ENCODE results near the gene AURKA.

The AURKA gene

GRCh38 chr20:56392132-56392880 is at the start of gene AURKA, which contains the start of gene CSTF1:
TSS of gene AURKA (minus strand) at chr20:56392215. CDS start at chr20:56388197, 4,018 bp downstream.
TSS of gene CSTF1 (plus strand) at chr20:56392645. CDS start at chr20:56395553, 2,908 bp downstream.
- DNase-seq, result peak; percentile 99

- DNase-seq, result peak; percentile 60
Measured at GRCh38 chr20:56440346-56441007, 48.5 kb upstream of the AURKA start.

- peak; percentile 37 for DNase-seq
Measured at GRCh38 chr20:56439771-56440291, 47.8 kb upstream of the AURKA start.

- no peak for DNase-seq
Measured at GRCh38 chr20:56438284-56438683, 46.3 kb upstream of the AURKA start.

GRCh38 chr20:56437196-56437960 is 45.4 kb upstream of the AURKA start:
- DNase-seq, result no peak

GRCh38 chr20:56433880-56434255 is 41.9 kb upstream of the AURKA start:
- no peak for DNase-seq

- no peak for DNase-seq
Measured at GRCh38 chr20:56433221-56433879, 41.3 kb upstream of the AURKA start.

- DNase-seq, result no peak
Measured at GRCh38 chr20:56431471-56431870, 39.5 kb upstream of the AURKA start.

GRCh38 chr20:56430957-56431356 is 38.9 kb upstream of the AURKA start:
- DNase-seq, result no peak

- DNase-seq, result no peak
Measured at GRCh38 chr20:56430461-56430860, 38.4 kb upstream of the AURKA start.

GRCh38 chr20:56429941-56430340 is 37.9 kb upstream of the AURKA start:
- DNase-seq, result no peak

- peak; percentile 33 for DNase-seq
Measured at GRCh38 chr20:56429502-56429901, 37.5 kb upstream of the AURKA start.

GRCh38 chr20:56428881-56429280 is 36.9 kb upstream of the AURKA start:
- DNase-seq, result no peak

GRCh38 chr20:56428410-56428809 is 36.4 kb upstream of the AURKA start:
- no peak for DNase-seq

- DNase-seq, result no peak
Measured at GRCh38 chr20:56427797-56428196, 35.8 kb upstream of the AURKA start.

GRCh38 chr20:56426926-56427325 is 34.9 kb upstream of the AURKA start:
- no peak for DNase-seq

GRCh38 chr20:56426026-56426425 is 34.0 kb upstream of the AURKA start:
- no peak for DNase-seq

- no peak for DNase-seq
Measured at GRCh38 chr20:56424931-56425330, 32.9 kb upstream of the AURKA start.

GRCh38 chr20:56423886-56424285 is 31.9 kb upstream of the AURKA start:
- no peak for DNase-seq

GRCh38 chr20:56423211-56423610 is 31.2 kb upstream of the AURKA start:
- DNase-seq, result no peak

GRCh38 chr20:56422824-56423189 is 30.8 kb upstream of the AURKA start:
- DNase-seq, result no peak

GRCh38 chr20:56422076-56422823 is 30.2 kb upstream of the AURKA start:
- peak; percentile 25 for DNase-seq
